LNCAP (cell line): Measurements from ENCODE around the gene DPYD.

Experiments
- TF ChIP-seq, protein P1 (sequence below): fragments of 450-650 bp; IDR thresholded peaks from 2 replicates; pipeline ENCODE4 v1.5.1; 2017; ENCODE audit warnings: mild to moderate bottlenecking

DPYD gene

DNA sequence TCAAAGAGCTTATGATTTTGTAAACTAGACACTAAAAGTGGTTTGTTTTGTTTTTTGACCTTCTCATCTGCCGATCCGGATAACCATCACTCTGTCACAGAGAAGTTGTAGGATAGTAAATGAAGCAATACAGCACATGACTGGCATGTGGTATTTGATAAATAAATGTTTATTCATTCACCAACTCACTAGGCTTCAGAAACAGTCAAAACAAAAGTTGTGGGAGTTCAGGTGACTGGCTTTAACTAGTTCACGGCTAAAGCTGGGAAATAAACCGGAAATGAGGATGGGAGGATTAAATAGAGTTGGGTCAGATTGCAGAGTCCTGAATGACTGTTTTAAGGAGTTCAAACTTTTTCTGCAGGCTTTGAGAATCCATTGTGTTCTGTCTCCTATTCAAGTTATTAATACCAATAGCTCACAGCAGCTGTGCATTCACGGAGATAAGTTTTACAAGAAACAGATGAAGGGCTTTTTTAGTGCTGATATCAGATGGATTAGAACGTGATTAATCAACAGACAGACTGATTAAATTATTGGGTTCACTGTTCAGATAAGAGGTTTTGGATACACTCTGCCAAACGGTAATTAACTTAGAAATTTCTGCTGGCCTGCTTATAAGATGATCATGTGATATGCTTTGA lies 463.3 kb downstream of the DPYD start:
- TF ChIP-seq, protein P1, sequence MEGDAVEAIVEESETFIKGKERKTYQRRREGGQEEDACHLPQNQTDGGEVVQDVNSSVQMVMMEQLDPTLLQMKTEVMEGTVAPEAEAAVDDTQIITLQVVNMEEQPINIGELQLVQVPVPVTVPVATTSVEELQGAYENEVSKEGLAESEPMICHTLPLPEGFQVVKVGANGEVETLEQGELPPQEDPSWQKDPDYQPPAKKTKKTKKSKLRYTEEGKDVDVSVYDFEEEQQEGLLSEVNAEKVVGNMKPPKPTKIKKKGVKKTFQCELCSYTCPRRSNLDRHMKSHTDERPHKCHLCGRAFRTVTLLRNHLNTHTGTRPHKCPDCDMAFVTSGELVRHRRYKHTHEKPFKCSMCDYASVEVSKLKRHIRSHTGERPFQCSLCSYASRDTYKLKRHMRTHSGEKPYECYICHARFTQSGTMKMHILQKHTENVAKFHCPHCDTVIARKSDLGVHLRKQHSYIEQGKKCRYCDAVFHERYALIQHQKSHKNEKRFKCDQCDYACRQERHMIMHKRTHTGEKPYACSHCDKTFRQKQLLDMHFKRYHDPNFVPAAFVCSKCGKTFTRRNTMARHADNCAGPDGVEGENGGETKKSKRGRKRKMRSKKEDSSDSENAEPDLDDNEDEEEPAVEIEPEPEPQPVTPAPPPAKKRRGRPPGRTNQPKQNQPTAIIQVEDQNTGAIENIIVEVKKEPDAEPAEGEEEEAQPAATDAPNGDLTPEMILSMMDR = no peak

- TF ChIP-seq, protein P1 = no peak
Measured at GRCh38 chr1:97451944-97452343, 468.9 kb downstream of the DPYD start.

GRCh38 chr1:97451046-97451826 lies 469.6 kb downstream of the DPYD start:
- TF ChIP-seq, protein P1 = no peak

GRCh38 chr1:97441966-97442365 lies 478.9 kb downstream of the DPYD start:
- TF ChIP-seq, protein P1 = no peak

- TF ChIP-seq, protein P1 = no peak
Measured at GRCh38 chr1:97433824-97434177, 487.0 kb downstream of the DPYD start.

DNA sequence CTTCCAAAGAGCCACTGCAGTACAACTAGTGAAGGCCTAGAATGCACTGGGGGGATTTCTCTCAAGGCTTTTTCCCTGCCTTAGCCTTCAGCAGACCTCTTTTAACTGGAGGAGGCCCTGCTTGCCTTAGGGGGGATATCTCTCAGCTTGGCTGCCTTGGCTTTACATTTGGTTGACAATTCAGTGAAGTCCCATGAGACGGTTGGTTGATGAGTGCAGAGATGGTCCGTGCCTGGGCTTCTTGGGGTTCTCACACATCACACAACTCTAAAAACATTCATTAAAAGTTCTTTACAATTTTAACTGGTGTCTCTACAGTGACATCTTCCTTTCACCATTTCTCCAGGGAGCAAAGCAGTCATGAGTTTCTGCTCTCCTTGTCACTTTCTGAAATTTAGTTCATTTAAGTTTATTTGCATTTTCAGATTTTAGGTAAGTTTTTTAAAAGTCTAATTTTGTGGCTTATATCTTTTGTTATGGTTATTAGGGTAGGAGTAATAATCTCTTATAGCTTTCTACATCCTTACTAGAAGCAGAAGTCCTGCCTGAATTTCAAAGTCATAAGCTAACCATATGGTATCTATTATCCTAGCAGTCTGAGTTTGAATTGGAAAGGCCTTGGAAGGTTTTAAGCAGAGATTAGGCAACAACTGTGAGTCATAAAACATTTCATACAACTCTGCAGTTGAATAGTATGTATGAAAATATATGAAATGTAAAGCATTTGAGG lies 487.6 kb downstream of the DPYD start:
- TF ChIP-seq, protein P1 = no peak

DNA sequence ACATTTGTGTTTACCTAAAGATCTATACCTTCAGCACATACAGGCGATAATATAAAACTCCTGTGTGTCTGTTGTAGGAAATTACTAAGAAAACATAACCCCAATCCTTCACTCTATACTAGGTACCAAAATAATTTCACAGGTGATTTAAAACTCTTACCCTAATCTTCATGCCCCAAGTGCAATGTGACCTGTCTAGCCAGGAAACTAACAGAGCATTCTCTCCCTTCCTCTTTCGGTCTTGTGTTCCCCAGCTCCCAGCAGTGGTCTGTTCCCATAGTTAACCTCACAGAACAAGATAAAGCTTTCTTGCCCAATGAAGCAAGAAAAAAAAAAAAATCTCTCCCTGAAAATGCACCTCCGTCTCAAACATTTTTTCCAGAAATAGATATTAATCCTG lies 493.5 kb downstream of the DPYD start:
- TF ChIP-seq, protein P1 = no peak
